Erythroblast (primary cell): Measurements from ENCODE around the gene FAIM2.
A peak's percentile ranks its signal among the peaks of the same experiment; 100 is the strongest.
"Not testable (repeated sequence)": the region's sequence is repeated elsewhere in the genome, so short reads cannot be mapped to it uniquely, and the experiment has no call there.

ENCODE experiments used
- DNase-seq, 2 experiments: peaks; one replicate each; lab custom pipeline; 2025; lab: John Stamatoyannopoulos, UW
- GATA1 ChIP-seq: IDR thresholded peaks from 2 replicates; pipeline ENCODE4 v1.6.1; 2011; ENCODE audit warnings: low read depth, mild to moderate bottlenecking, control low read depth, low read length, moderate library complexity
- POLR2A ChIP-seq: IDR thresholded peaks from 2 replicates; pipeline ENCODE4 v1.6.1; 2011; ENCODE audit warnings: mild to moderate bottlenecking, low read length

FAIM2 gene

DNA sequence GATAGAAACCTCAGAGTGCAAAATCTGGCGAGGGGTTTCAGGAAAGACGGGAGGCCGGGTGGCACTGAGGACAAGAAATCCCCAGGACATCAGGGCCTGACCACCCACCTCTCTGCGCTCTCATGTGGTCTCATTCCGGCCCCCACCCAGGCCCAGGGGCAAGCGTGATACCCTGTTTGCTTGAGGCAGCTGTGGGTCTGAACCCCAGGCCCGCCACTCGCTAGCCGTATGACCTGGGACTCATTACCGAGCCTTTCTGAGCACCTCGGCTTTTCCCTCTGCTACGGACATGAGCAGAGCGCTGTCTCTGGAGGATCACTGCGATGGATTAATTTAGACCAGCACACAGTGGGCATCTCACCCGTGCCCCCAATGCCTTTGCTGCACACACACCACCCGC, 35.3 kb downstream of the FAIM2 start:
- no peak for DNase-seq
- no peak for TF ChIP-seq POLR2A

DNA sequence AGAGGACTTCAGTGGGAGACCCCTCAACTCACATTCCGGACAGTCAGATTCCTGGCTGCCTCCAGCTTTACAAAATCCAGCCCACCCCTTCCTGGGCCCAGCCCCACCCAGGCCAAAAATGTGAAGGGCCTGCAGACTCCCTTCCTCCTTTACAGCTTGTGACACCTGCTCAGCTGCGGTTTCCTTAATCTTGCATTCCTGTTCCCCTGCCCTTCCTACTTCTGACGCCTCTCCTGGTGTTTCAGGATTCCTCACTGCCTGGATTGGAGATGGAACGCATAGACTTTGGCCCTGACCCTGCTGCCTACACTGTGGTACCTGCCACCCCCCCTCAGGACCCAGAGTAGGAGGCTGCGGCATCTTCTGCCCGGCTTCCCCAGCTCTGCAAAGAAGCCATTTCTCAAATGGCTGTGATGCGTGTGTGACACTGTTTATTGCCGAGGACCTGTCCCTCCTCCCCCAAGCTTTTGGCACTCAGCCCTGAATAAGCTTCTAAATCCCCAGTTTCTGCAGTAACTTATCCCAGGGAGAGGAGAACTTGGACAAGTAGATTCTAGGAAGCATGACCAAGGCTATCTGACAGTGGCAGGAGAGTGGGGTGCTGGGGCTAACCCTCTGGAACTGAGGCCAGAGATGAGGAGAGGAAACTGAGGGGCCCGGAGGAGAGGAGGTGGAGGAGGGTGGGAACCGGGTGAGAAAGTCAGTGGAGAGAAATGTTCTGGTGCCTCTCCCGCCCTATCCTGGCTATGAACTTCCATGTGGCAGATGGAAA, 35.9 kb downstream of the FAIM2 start:
- no peak for TF ChIP-seq POLR2A
- TF ChIP-seq GATA1: no peak
- peak in 1 of 2 experiments; percentile 42 for DNase-seq

- TF ChIP-seq POLR2A (no peak), GATA1 (no peak)
- DNase-seq: peak; percentile 74 to 87
Measured at GRCh38 chr12:49866859-49867569, 36.7 kb downstream of the FAIM2 start.

DNA sequence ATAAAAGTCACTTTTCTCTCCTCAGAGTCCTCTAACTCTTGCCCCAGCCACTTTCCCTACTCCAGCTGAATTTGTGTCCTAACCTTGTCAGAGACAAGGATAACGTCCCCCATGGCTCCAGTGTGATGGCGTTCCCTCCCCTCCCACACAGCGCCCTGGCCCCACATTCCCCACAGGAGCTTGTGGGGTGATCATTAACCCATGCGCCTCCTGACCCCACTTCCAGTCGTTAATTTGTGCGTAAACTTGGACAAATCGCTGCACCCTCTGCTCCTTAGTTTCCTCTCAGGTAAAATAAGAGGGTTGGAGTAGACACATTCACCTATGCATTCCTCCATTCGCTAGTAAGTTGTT, 37.9 kb downstream of the FAIM2 start:
- TF ChIP-seq POLR2A: no peak
- no peak for TF ChIP-seq GATA1
- DNase-seq: no peak

- DNase-seq: no peak
- TF ChIP-seq GATA1 (no peak), POLR2A (no peak)
Measured at GRCh38 chr12:49865109-49865781, 38.5 kb downstream of the FAIM2 start.

DNA sequence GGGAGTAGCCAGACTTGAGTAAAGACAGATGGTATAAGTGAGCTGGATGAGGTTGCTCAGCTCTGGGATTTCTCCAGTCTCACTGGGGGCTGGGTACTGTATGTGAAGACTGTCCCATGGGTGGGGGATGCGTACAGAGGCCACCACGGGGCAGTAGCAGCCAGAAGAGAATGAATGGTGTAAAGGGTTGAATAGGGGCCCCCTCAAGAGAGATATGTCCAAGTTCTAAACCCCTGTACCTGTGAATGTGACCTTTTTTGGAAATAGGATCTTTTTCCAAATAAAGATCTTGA, 39.0 kb downstream of the FAIM2 start:
- TF ChIP-seq GATA1 (no peak), POLR2A (no peak)
- DNase-seq: no peak

DNA sequence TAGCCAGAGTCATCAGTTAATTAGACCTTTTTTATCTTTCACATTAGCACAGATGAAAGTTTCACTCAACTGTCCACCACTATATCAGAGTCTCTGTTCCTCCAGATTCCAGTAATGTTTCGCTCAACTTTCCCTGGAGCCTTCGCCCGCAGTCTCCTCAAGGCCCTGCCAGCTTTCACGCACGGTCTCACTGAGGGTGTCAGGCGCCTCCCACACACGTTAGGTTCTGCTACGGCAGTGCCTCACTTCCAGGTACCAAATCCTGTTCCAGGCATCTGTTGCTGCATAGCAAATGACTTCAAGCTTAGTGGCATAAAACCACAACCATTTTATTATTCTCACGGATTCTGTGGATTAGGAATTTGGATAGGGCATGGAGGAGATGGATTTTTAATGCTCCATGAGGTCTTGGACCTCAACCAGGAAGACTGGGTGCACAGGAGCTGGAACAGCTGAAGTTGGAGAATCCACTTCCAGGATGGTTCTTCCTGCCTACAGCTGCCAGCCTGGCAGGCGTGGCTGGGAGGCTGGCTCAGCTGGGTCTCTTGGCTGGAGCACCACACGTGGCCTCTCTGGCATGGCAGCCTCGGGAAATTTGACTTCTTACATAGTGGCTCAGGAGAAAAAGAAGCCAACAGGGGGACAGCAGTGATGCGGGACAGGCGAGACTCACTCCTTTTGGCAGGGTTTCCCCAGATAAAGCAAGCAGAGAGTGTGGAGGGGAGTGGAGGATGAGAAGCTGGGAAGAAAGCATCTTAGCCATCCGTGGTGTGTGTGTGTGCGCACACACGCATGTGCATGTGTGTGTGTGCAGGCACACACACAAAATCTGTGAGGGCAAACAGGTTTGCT, 39.5 kb downstream of the FAIM2 start:
- no peak for DNase-seq
- TF ChIP-seq GATA1: no peak
- no peak for TF ChIP-seq POLR2A

GRCh38 chr12:49860921-49861320, 42.8 kb downstream of the FAIM2 start:
- not testable (repeated sequence) for DNase-seq

- not testable (repeated sequence) for DNase-seq
Measured at GRCh38 chr12:49855890-49856289, 47.8 kb downstream of the FAIM2 start.

DNA sequence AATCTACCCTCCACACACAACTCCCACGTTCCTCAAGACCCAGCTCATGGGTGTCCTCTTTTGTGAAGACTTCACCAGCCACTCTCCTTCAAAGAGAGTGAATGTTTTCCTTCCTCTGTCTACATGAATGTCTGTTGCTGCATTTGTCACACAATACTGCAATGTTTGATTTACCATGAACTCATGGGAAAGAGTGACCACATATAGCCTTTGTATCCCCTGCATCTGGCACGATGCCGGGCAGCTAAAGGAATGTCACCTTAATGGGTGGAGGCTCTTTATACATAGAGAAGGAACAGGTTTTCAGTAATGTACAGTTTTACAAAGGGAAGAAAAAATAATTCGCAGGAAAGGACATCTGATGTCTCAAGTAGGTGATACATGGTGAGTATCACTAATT, 48.7 kb downstream of the FAIM2 start:
- no peak for DNase-seq

DNA sequence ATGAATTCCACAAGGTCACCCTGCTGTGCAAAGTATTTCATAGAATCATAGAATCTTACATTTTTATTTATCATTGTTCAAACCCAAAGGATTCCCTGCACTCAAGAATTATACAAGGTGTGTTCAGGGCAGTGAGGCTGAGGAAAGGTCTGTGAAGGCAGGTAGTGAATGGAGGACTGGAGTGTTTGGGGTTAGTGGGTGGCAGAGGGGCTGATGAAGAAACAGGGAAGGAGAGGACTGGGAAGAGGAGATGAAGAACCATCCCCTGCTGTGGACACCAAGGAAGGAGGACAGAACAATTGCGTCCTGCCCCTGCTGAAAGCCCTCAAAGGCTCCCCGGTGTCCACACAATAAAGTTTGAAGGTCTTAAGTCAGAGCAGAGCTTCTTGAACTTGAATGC, 50.0 kb downstream of the FAIM2 start:
- TF ChIP-seq POLR2A (no peak), GATA1 (no peak)
- DNase-seq: no peak

More for the DNA sequence above, 48.7 kb downstream of the FAIM2 start:
- no peak for TF ChIP-seq POLR2A
- no peak for TF ChIP-seq GATA1

- TF ChIP-seq GATA1: no peak
- TF ChIP-seq POLR2A: no peak
Measured at GRCh38 chr12:49847161-49847560, 56.5 kb downstream of the FAIM2 start.

DNA sequence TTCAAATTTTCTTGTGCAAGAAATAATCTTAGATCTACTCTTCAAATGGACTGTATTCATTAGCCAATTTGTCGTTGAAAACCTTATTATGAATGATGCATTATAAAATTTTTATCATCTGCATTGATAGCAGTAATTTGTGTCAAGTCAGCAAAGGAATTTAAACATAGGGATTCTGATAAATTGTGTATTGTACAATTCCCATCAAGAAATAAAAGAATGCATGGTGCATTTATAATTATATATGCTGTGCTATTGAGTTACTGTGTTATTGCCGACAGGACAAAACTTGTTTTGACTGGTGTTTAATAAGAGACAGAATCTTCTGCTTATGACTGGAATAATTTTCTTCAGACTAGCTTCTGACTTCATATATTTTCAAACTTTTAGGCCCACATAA, 57.7 kb downstream of the FAIM2 start:
- no peak for DNase-seq
- TF ChIP-seq POLR2A (no peak), GATA1 (no peak)

More at GRCh38 chr12:49847161-49847560, 56.5 kb downstream of the FAIM2 start:
- no peak for DNase-seq

DNA sequence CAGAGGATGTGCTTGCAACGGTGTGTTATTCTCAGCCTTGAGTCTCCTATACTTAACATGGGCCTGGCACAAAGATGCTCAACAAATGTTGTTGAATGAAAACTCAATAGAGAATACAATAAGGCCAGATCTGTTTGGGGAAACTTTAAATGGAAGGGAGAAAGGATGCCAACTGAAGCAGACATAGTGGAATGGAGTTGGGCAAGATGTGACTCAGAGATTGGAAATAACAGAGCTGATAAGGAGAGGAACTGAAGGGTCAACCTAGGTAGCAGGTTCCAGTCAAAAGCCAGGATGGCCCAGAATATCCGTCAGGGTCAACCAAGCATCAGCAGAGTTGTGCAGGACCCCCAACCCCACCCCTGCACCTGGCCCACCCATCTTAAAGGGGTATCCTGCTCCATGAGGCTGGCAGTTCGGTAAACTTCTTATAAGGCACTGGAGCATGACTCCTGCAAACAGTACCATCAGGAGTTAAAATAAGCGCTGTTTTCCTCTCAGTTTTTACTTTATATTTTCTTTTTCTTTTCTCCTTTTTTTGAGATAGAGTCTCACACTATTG, 59.7 kb downstream of the FAIM2 start:
- TF ChIP-seq POLR2A: no peak
- no peak for TF ChIP-seq GATA1
- no peak for DNase-seq
